Jurkat, Clone E6-1 (cell line): ENCODE data around the gene TGM6.

Experiments
- DNase-seq: peaks from one replicate; pipeline ENCODE4 v3.0.0-alpha.2; 2011; ENCODE audit warnings: low read depth, low spot score
- H3K4me3 ChIP-seq: 2 replicates; pipeline ENCODE4 v1.5.1; 2011; ENCODE audit warnings: mild to moderate bottlenecking, low read length, control low read depth, moderate library complexity

The TGM6 gene

DNA sequence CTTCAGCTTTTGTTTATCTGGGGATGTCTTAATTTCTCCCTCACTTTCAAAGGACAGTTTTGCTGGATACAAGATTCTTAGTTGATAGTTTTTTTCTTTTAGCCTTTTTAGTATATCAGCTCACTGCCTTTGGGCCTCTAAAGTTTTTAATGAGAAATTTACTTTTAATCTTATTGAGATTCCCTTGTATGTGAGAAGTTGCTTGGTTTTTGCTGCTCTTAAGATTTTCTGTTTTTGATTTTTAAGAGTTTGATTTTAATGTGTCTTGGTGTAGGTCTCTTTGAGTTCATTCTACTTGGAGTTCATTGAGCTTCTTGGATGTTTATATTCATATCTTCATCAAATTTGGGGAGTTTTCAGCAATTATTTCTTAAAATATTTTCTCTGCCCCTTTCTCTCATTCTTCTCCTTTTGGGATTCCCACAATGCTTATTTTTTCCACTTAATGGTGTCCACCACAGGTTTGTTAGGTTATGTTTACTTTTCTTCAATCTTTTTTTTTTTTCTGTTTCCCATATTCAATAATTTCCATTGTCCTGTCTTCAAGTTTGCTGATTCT, 19.6 kb upstream of the TGM6 start:
- no peak for DNase-seq
- no peak overlapping the region for H3K4me3 ChIP-seq

DNA sequence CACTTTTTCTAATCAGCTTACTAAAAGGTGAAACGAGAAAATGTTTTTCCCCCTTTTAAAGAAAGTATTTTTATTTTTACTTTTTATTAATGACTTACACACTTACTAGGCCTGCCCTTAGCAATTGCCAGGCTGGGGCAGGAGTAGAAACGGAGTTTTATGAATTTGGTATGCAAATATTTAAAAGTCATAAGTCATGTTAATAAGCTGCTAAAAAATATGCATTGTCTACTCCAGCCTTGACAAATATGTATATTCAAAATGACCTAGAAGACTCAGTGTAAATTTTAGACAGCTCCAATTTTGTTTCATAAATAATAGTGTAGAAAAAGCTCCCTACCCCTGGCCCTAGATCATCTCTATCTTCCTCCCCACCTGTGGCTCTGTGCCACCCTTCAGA, 17.5 kb upstream of the TGM6 start:
- no peak overlapping the region for H3K4me3 ChIP-seq
- no peak for DNase-seq

DNA sequence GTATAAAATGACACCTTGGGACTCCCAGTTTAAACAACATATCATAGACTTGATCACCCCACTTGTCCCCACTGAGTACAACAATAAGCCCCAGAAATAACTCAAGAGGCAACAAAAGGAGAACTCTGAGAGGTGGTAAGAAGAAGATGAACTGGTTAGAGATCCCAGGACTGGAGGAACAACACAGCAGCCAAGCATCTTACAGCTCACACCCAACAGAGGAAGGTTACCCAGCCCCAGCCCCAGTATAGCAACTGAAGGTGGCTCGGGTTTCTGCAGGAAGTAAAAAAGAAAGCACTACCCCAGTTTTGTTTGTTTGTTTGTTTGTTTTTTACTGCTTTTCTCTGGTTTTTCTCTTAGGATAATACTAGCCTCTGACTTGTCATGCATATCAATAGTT, 17.1 kb upstream of the TGM6 start:
- DNase-seq = no peak
- H3K4me3 ChIP-seq = no peak overlapping the region

DNA sequence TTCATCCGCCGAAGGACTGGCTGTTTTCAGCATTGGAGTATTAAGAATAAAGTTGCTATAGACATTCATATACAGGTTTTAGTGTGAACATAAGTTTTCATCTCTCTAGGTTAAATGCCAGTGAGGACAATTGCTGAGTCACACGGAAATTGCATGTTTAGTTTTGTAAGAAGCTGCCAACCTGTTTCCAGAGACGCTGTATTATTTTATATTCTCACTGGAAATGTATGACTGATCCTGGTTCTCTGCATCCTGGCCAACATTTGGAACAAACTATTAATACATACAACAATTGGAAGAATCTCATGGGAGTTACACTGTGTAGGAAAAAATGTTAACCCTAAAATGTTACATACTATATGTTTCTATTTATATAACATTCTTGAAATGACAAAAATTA, 16.7 kb upstream of the TGM6 start:
- no peak overlapping the region for H3K4me3 ChIP-seq
- DNase-seq = no peak

DNA sequence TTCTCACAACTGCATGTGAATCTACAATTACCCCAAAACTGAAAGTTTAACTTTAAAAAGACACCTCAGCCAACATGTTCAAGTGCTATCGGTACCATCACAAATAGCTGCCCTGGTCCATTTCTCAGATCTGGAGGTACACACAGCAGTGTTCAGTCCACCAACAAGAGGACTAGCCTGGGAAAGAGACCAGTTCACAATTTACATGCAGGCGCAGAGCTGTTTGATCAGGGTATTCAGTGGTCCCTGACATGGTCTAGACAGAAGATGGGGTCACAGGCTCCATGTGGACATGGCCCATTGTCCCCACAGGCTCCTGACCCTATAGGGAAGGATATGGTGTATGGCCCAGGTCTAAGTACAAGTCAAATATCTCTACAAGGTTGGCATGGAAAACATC, 15.6 kb upstream of the TGM6 start:
- DNase-seq = no peak
- H3K4me3 ChIP-seq = no peak overlapping the region

DNA sequence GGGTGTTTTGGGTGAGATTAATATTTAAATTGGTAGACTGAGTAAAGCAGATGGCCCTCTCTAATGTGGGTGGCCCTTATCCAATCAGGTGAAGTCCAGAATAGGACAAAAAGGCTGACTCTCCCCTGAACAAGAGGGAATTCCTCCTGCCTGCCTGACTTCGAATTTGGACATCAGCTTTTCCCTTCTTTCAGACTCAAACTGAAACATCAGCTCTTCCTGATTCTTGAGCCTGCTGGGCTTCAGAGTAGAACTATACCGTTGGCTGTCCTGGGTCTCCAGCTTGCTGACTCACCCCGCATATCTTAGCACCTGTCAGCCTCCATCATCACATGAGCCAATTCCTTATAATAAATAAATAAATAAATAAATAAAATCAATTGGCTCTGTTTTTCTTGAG, 15.0 kb upstream of the TGM6 start:
- H3K4me3 ChIP-seq = no peak overlapping the region
- DNase-seq = no peak

DNA sequence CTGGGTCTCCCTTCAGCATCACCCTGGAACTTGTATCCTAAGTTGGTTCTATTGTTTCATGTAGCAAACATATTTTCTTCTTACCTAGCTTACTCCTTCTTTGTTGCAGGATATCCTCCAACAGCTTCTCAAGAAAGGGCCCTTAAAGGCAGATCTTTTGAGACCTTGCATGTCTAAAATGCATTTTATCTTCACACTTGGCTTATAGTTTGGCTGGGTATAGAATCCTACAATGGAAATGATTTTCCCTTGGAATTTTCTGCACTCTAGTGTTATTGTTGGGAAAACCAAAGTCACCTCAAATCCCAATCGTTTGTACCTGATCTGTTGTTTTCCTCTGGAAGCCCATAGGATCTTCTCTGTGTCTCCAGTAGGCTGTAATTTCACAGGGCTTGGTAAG, 12.1 kb upstream of the TGM6 start:
- no peak for DNase-seq
- H3K4me3 ChIP-seq = no peak overlapping the region

DNA sequence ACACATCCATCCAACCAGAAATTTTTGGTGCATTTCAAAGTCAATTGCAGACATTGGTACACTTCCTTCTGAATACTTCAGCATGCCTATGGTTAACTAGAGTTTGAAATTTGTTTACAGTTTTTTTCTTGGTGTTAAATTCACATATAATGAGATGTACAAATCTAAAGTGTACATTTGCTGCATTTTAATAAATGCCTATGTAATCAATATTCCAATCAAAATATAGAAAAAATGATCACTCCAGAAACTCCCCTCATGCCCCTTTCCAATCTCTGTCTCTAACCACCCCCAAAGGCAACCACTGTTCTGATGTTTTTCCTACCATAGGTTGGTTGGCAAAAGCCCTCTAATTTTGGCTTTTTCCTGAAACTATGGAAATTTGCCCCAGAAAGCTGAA, 7.6 kb upstream of the TGM6 start:
- no peak for DNase-seq
- H3K4me3 ChIP-seq = no peak overlapping the region

DNA sequence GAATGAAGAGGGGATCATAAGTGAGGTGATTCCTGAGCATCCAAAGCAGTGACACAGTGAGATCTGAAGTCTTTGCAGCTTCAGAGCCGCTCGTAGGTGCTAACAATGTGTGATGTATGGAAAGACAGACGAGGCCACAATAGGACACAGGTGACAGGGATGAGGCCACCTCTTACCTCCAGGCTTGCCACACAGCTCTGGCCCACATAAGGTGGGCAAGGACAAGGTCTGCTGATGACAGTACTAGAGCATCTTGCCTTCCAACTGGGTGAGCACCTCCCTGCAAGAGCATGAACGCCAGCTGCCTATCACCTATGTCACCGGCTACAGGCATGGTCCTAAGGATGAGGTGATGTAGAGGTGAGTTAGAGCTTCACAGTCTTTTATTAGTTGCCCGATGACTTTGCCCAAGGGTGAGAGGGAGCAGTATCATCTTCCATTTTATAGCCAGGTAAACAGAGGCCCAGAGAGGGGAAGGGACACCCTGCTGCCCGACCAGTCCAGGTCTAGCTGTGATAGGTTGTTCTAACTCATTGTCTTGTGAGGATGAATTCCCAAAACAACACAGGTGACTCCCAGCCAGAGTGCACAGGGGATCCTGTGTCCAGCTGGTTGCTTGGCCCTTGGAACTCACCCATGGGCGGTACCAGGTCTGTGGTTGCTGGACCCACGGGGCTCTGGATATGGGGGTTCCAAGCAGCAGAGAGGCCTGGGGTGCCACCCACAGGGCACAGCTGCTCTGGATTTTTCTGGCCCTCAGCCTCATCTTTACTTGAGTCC, 6.2 kb upstream of the TGM6 start:
- H3K4me3 ChIP-seq = no peak overlapping the region
- no peak for DNase-seq

DNA sequence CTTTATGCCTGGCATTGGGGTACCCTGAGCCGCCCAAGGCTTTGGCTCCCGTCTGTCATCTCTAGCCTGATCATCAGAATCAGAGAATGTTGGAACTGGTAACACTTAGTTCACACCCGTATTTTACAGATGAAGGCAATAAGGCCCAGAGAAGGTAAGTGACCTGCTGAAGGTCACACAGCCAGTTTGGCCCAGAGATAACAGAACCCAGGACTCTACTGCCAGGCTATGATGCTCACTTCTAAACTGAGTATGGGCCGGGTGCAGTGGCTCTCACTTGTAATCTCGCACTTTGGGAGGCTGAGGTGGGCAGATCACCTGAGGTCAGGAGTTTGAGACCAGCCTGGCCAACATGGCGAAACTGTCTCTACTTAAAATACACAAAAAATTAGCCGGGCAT, 1.8 kb upstream of the TGM6 start:
- no peak overlapping the region for H3K4me3 ChIP-seq
- no peak for DNase-seq

DNA sequence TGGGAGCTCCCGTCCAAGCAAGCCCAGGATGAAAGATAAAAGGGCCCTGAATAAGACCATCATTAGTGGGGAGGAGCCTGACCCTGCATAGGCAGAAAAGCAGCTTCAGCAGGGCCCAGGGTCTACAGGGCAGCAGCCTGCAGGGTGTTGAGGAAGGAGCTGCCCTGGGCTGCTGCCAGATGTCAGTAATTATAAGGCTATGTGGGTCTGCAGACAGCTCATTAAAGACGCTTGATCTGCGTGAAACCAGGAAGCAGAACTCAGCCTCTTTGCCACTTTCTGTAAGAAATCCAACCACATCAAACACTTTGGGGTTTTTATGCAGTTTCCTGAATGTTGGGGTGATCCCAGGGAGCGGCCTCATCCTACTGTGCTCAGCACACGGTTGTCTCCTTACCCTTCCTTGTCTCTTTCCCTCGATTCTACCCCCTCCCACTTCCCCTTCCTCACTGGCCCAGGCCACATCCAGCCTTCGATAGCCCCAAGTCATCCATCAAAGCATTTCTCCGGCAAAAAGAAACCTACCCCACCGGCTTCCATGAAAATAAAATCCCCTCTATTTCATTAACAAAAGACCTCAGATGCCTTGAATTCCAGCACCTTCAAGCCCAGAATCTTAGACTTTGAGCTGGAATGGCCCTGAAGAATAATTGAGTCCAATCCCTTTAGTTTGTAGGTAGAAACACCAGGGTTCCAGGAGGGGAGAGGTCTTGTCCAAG, 1.0 kb upstream of the TGM6 start:
- H3K4me3 ChIP-seq = no peak overlapping the region
- DNase-seq = peak; percentile 90

DNA sequence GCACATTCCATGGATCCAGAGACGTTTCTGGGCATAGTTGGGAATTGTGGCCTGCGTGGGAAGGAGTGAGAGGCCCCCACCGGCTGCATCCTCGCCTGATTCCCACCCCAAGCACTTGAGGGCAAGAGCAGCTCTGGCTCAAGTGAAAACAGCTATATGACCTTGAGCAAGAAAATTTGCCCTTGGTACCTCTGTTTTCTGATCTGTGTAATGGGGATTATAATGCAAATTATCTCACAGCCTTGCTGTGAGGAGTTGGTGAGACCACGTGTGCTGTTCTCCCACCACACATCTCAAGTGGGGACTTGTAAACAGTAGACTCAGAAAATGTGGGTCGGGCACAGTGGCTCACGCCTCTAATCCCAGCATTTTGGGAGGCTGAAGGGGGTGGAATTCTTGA, 602 bp downstream of the TGM6 start:
- H3K4me3 ChIP-seq = no peak overlapping the region
- no peak for DNase-seq

DNA sequence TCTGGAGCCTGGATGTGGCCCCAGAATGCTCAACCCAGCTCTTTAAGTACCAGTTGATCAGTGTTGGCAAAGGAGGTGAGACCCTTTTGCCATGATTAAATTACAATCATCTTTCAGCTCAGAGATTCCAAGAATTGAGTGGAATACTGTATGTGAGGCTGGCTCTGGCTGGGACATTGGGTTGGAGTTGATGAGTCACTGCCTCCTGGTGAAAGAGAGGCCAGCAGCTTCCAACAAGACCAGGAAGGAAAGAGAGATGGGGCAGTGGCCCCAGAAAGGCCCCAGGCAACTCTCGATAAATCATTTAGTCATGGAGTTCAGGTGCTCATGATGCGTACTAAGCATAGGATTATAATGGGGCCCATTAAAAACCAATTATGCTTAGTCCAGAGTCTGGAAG, 2.1 kb downstream of the TGM6 start:
- H3K4me3 ChIP-seq = no peak overlapping the region
- no peak for DNase-seq

DNA sequence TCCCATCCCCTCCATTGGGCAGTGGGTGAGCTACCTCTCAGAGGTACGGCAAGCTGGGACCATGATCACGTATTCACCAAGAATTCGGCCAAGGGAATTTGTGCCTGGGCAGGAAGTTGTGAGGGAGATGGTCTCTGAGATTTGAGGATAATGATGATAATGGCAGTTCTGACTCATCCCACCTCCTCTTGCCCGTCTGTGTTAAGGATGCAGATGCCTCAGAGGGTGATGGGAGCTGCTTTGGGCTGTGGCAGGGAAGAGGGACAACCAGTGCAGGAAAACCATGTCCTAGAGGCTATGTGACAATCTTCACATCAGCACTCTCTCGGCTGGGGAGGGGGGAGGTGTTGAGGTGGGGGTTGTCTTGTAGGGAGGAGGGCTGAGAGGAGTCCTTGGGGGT, 4.3 kb downstream of the TGM6 start:
- H3K4me3 ChIP-seq = no peak overlapping the region
- no peak for DNase-seq

DNA sequence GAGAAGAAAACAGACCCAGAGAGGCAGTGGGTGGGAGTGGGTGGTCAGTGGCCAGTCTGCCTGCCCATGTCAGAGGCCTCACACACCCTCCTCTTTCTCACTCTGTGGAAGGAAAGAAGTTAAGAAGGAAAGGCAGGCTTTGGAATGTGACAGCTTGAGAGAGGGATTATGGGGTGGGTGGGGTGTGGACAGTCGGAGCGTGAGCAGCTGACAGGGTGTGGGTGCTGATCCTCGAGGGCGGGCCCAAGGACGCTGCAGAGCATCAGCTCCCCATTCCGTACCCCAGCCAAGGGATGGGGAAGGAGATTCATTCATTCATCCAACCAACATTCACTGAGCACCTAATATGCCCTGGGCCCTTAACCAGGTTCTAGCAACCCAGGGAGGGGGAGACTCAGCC, 4.8 kb downstream of the TGM6 start:
- DNase-seq = no peak
- no peak overlapping the region for H3K4me3 ChIP-seq

DNA sequence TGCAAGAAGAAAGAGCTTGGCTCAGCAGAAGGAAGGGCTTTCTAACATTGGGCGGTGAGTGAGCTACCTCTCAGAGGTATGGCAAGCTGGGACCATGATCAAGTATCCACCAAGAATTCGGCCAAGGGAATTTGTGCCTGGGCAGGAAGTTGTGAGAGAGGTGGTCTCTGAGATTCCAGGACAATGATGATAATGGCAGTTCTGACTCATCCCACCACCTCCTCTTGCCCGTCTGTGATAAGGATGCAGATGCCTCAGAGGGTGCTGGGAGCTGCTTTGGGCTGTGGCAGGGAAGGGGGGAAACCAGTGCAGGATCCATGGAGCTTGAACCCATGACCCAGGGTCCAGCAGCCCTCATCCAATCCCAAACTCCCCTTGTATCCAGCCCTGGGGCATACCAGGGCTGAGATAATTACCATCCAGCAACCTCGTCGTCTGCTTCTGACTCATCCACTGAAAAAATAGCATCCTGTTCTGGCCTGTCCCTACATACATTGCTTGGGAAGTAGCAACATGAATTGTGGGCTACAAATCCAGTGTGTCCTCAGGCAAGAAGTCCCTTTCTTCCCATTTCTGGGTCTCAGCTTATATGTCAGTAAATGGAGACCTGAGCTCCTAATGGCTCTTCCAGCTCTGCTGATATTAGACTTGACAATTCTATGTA, 5.9 kb downstream of the TGM6 start:
- no peak for DNase-seq
- no peak overlapping the region for H3K4me3 ChIP-seq

DNA sequence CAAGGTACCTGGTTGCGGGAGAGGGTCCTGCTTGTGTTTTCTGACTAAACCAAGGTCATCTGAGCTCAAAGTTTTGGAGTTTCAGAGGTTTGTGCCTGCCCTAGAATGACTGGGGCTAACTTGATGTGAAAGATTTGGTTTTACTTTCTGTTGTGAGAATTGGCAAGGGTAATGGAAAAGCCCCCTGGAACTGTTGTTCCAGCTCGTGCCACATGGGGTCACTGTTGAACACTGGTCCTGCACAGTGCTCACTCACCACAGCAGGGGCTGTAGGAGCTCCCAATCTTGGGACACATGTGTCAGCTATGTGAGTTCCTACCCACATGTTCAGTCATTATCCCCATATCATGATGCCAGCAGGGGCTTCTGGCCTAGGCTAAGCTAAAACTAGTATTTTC, 6.5 kb downstream of the TGM6 start:
- DNase-seq = peak; percentile 24
- no peak overlapping the region for H3K4me3 ChIP-seq

DNA sequence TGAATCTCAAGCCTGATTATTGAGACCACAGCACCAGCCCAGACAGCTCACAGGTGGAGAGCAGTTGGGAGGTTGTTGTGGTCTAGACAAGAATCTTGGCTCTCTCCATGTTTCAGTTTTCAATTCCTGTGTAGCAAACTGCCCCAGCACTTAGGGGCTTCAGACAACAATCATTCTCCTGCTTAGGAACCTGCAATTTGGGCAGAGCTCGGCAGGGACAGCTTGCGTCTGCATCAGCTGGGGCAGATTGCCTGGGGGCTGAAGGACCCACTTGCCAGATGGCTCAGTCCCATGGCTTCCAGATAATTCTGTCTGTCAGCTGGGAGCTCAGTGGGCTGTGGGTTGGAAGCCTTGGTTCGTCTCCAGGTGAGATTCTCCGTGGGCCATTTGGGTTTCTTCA, 6.9 kb downstream of the TGM6 start:
- no peak overlapping the region for H3K4me3 ChIP-seq
- DNase-seq = no peak

DNA sequence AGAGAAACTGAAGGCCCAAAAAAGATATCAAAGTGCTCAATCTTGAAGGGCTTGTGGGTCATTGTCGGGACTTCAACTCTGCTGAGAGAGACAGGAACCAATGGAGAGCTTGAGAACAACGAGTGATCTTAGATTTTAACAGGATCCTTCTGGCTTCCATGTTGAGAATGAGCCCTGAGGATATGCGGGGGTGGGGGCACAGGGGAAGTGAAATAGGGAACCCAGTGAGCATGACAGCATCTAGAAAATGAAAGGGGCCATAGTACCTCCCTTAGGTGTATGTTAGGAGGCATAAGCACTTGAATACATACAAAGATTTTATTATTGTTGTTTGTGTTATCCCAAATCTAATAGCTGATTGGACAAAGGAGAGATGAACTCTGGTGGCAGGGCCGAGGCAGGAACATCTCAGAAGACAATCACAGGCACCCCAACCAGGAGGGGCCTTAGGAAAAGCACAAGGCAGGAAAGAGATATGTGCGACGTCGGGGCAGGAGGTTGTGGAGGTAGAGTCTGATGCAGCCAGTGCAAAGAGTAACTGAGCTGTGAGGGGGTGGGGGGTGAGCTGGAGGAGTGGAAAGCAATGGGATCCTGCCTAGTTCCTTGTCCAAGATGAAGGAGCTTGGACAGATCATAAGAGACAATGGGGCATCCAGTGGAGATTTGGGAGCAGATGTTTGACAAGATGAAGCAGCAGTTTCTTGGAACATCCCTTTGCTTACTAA, 10.4 kb downstream of the TGM6 start:
- H3K4me3 ChIP-seq = no peak overlapping the region
- DNase-seq = no peak
